LNCaP clone FGC (cell line): ENCODE measurements around the gene APBB2.

ENCODE experiments used
- DNase-seq: peaks from one replicate; pipeline ENCODE4 v3.0.0-alpha.2; 2011; ENCODE audit warnings: low read depth
- H3K4me3 ChIP-seq: 2 replicates; pipeline ENCODE4 v1.5.1; 2011; ENCODE audit warnings: mild to moderate bottlenecking, low read depth, low read length, control low read depth
- CTCF ChIP-seq: IDR thresholded peaks from 2 replicates; pipeline ENCODE4 v1.5.1; 2012; ENCODE audit warnings: mild to moderate bottlenecking; ENCODE audit not compliant: control insufficient read depth, insufficient read depth; ENCODE audit errors: extremely low read depth

APBB2 gene

GRCh38 chr4:41024556-41025491 is 189.5 kb downstream of the APBB2 start:
- no peak overlapping the region for H3K4me3 ChIP-seq
- TF ChIP-seq CTCF = no peak

GRCh38 chr4:41022116-41022515 is 192.2 kb downstream of the APBB2 start:
- TF ChIP-seq CTCF = no peak
- no peak for DNase-seq
- no peak overlapping the region for H3K4me3 ChIP-seq

More at GRCh38 chr4:41024556-41025491, 189.5 kb downstream of the APBB2 start:
- no peak for DNase-seq

GRCh38 chr4:41015016-41015675 is 199.2 kb downstream of the APBB2 start:
- TF ChIP-seq CTCF = no peak
- no peak overlapping the region for H3K4me3 ChIP-seq
- DNase-seq = no peak

- DNase-seq = no peak
- no peak overlapping the region for H3K4me3 ChIP-seq
- no peak for TF ChIP-seq CTCF
Measured at GRCh38 chr4:41014158-41014557, 200.2 kb downstream of the APBB2 start.

GRCh38 chr4:41013746-41014145 is 200.6 kb downstream of the APBB2 start:
- TF ChIP-seq CTCF = no peak
- DNase-seq = no peak

GRCh38 chr4:41012911-41013310 is 201.4 kb downstream of the APBB2 start:
- no peak for TF ChIP-seq CTCF
- no peak for DNase-seq
- H3K4me3 ChIP-seq = no peak overlapping the region

More at GRCh38 chr4:41013746-41014145, 200.6 kb downstream of the APBB2 start:
- no peak overlapping the region for H3K4me3 ChIP-seq
